ENCODE data around the gene ZXDC.
A peak's percentile ranks its signal among the peaks of the same experiment; 100 is the strongest.

ZXDC gene

GRCh38 chr3:126460381-126460780 lies 15.3 kb downstream of the ZXDC start:
- DNase-seq (ENCODE audit: low read depth, low spot score) = no peak
- Histone ChIP-seq H3K27ac (peak overlapping the region; percentile 28; the same call in 1 of the 2 replicates), H3K9me3 (ENCODE audit: low read depth, low read length) (no peaks in the 10 kb centered on the region), H3K9ac (ENCODE audit: insufficient read length) (no peak overlapping the region), H3K4me3 (no peak overlapping the region), H3K36me3 (ENCODE audit: insufficient read depth, low read length) (peaks cover 94% of the 10 kb centered on the region)
- TF ChIP-seq FOXP2 (optimal IDR thresholded peaks at IDR 0.05; ENCODE audit: control extremely low read depth, extremely low read length, insufficient read depth) = no peak
- no peak for TF ChIP-seq EZH2 (IDR thresholded peaks at IDR 0.05)

GRCh38 chr3:126459763-126460127 lies 15.9 kb downstream of the ZXDC start:
- Histone ChIP-seq H3K9me3 (ENCODE audit: low read depth, low read length) (no peaks in the 10 kb centered on the region), H3K4me3 (no peak overlapping the region), H3K36me3 (ENCODE audit: insufficient read depth, low read length) (peaks cover 94% of the 10 kb centered on the region), H3K9ac (ENCODE audit: insufficient read length) (no peak overlapping the region), H3K27ac (peak overlapping the region; percentile 28; the same call in 1 of the 2 replicates)
- no peak for TF ChIP-seq POLR2AphosphoS5 (IDR thresholded peaks at IDR 0.05; ENCODE audit: borderline replicate concordance, low read depth, low read length)
- TF ChIP-seq EZH2 (IDR thresholded peaks at IDR 0.05) = no peak
- TF ChIP-seq FOXP2 (optimal IDR thresholded peaks at IDR 0.05; ENCODE audit: control extremely low read depth, extremely low read length, insufficient read depth) = no peak
- no peak for DNase-seq (ENCODE audit: low read depth, low spot score)

GRCh38 chr3:126459111-126459762 lies 16.5 kb downstream of the ZXDC start:
- no peak overlapping the region for H3K9ac ChIP-seq (ENCODE audit: insufficient read length)
- DNase-seq (ENCODE audit: low read depth, low spot score) = no peak
- no peak for TF ChIP-seq FOXP2 (optimal IDR thresholded peaks at IDR 0.05; ENCODE audit: control extremely low read depth, extremely low read length, insufficient read depth)
- TF ChIP-seq POLR2AphosphoS5 (IDR thresholded peaks at IDR 0.05; ENCODE audit: borderline replicate concordance, low read depth, low read length) = no peak
- no peak for TF ChIP-seq EZH2 (IDR thresholded peaks at IDR 0.05)
- peaks cover 94% of the 10 kb centered on the region for H3K36me3 ChIP-seq (ENCODE audit: insufficient read depth, low read length)
- H3K27ac ChIP-seq = no peak overlapping the region
- H3K9me3 ChIP-seq (ENCODE audit: low read depth, low read length) = no peaks in the 10 kb centered on the region
- H3K4me3 ChIP-seq = no peak overlapping the region

- TF ChIP-seq POLR2AphosphoS5 (IDR thresholded peaks at IDR 0.05; ENCODE audit: borderline replicate concordance, low read depth, low read length) = no peak
- no peak for TF ChIP-seq EZH2 (IDR thresholded peaks at IDR 0.05)
- TF ChIP-seq FOXP2 (optimal IDR thresholded peaks at IDR 0.05; ENCODE audit: control extremely low read depth, extremely low read length, insufficient read depth) = no peak
- Histone ChIP-seq H3K27ac (peak overlapping the region; percentile 85; the same call in 1 of the 2 replicates), H3K9ac (ENCODE audit: insufficient read length) (no peak overlapping the region), H3K9me3 (ENCODE audit: low read depth, low read length) (no peaks in the 10 kb centered on the region), H3K4me3 (no peak overlapping the region), H3K36me3 (ENCODE audit: insufficient read depth, low read length) (peaks cover 94% of the 10 kb centered on the region)
- no peak for DNase-seq (ENCODE audit: low read depth, low spot score)
These were observed 18.8 kb downstream of the ZXDC start for GRCh38 chr3:126456766-126457388.

GRCh38 chr3:126456211-126456610 lies 19.5 kb downstream of the ZXDC start:
- no peak for DNase-seq (ENCODE audit: low read depth, low spot score)
- TF ChIP-seq EZH2 (IDR thresholded peaks at IDR 0.05) = no peak
- TF ChIP-seq POLR2AphosphoS5 (IDR thresholded peaks at IDR 0.05; ENCODE audit: borderline replicate concordance, low read depth, low read length) = no peak; the same call in 1 of the 2 replicates
- no peak for TF ChIP-seq FOXP2 (optimal IDR thresholded peaks at IDR 0.05; ENCODE audit: control extremely low read depth, extremely low read length, insufficient read depth)
- H3K27ac ChIP-seq = peak overlapping the region; percentile 85
- H3K36me3 ChIP-seq (ENCODE audit: insufficient read depth, low read length) = peaks cover 94% of the 10 kb centered on the region
- no peaks in the 10 kb centered on the region for H3K9me3 ChIP-seq (ENCODE audit: low read depth, low read length)
- H3K4me3 ChIP-seq = peak overlapping the region; percentile 20; the same call in 1 of the 2 replicates
- H3K9ac ChIP-seq (ENCODE audit: insufficient read length) = no peak overlapping the region

- H3K36me3 ChIP-seq (ENCODE audit: insufficient read depth, low read length) = peaks cover 95% of the 10 kb centered on the region
- no peak for TF ChIP-seq POLR2AphosphoS5 (IDR thresholded peaks at IDR 0.05; ENCODE audit: borderline replicate concordance, low read depth, low read length)
These were observed 21.1 kb downstream of the ZXDC start for GRCh38 chr3:126454437-126455198.

GRCh38 chr3:126454025-126454424 lies 21.7 kb downstream of the ZXDC start:
- peaks cover 95% of the 10 kb centered on the region for H3K36me3 ChIP-seq (ENCODE audit: insufficient read depth, low read length)
- H3K9ac ChIP-seq (ENCODE audit: insufficient read length) = no peak overlapping the region
- no peak for DNase-seq (ENCODE audit: low read depth, low spot score)
- TF ChIP-seq EZH2 (IDR thresholded peaks at IDR 0.05) (no peak), FOXP2 (optimal IDR thresholded peaks at IDR 0.05; ENCODE audit: control extremely low read depth, extremely low read length, insufficient read depth) (no peak), POLR2AphosphoS5 (IDR thresholded peaks at IDR 0.05; ENCODE audit: borderline replicate concordance, low read depth, low read length) (no peak)
- no peak overlapping the region for H3K4me3 ChIP-seq
- no peaks in the 10 kb centered on the region for H3K9me3 ChIP-seq (ENCODE audit: low read depth, low read length)
- H3K27ac ChIP-seq = 0 out of 2 replicates have a peak overlapping the region, but pooled peaks have one; percentile 2

More at GRCh38 chr3:126454437-126455198, 21.1 kb downstream of the ZXDC start:
- Histone ChIP-seq H3K9ac (ENCODE audit: insufficient read length) (no peak overlapping the region), H3K9me3 (ENCODE audit: low read depth, low read length) (no peaks in the 10 kb centered on the region), H3K4me3 (no peak overlapping the region), H3K27ac (0 out of 2 replicates have a peak overlapping the region, but pooled peaks have one; percentile 2)
- no peak for DNase-seq (ENCODE audit: low read depth, low spot score)

GRCh38 chr3:126452213-126452612 lies 23.5 kb downstream of the ZXDC start:
- no peak for DNase-seq (ENCODE audit: low read depth, low spot score)

More at GRCh38 chr3:126452213-126452612, 23.5 kb downstream of the ZXDC start:
- Histone ChIP-seq H3K9ac (ENCODE audit: insufficient read length) (no peak overlapping the region), H3K4me3 (no peak overlapping the region), H3K27ac (no peak overlapping the region), H3K36me3 (ENCODE audit: insufficient read depth, low read length) (peaks cover 86% of the 10 kb centered on the region), H3K9me3 (ENCODE audit: low read depth, low read length) (no peaks in the 10 kb centered on the region)
- TF ChIP-seq EZH2 (IDR thresholded peaks at IDR 0.05) = no peak
- no peak for TF ChIP-seq FOXP2 (optimal IDR thresholded peaks at IDR 0.05; ENCODE audit: control extremely low read depth, extremely low read length, insufficient read depth)
- no peak for TF ChIP-seq POLR2AphosphoS5 (IDR thresholded peaks at IDR 0.05; ENCODE audit: borderline replicate concordance, low read depth, low read length)

All from SK-N-MC (cell line).